Hepatocyte (in vitro differentiated cells): Measurements from ENCODE around the gene SUGCT. TPM values are rescaled to one million over a fixed set of nuclear protein-coding genes. Genes with fewer than 3 reads are reported as not detected.

ENCODE experiments used
- DNase-seq: peaks from one replicate; pipeline ENCODE4 v3.0.0-alpha.2; 2016; ENCODE audit warnings: low spot score
- H2AFZ ChIP-seq: fragments of 200-600 bp; sonication (generic); 2 replicates; pipeline ENCODE4 v1.6.0; 2016; ENCODE audit warnings: antibody characterized with exemption, mild to moderate bottlenecking
- H3K27ac ChIP-seq: fragments of 200-600 bp; sonication (generic); 2 replicates; pipeline ENCODE4 v1.5.1; 2016; ENCODE audit warnings: mild to moderate bottlenecking
- H3K27me3 ChIP-seq: fragments of 200-600 bp; sonication (generic); 2 replicates; pipeline ENCODE4 v1.6.1; 2016
- H3K36me3 ChIP-seq: fragments of 200-600 bp; sonication (generic); replicated peaks from 2 replicates; pipeline ENCODE4 v1.5.1; 2016; ENCODE audit warnings: low read depth; ENCODE audit not compliant: insufficient read depth
- H3K4me1 ChIP-seq: fragments of 200-600 bp; sonication (generic); 2 replicates; pipeline ENCODE4 v1.5.1; 2016; ENCODE audit warnings: mild to moderate bottlenecking, moderate library complexity; ENCODE audit not compliant: insufficient read depth
- H3K4me2 ChIP-seq: fragments of 200-600 bp; sonication (generic); 2 replicates; pipeline ENCODE4 v1.6.0; 2016
- H3K4me3 ChIP-seq: fragments of 200-600 bp; sonication (generic); 2 replicates; pipeline ENCODE4 v1.5.1; 2016; ENCODE audit warnings: mild to moderate bottlenecking
- H3K79me2 ChIP-seq: fragments of 200-600 bp; sonication (generic); 2 replicates; pipeline ENCODE4 v1.6.0; 2017; ENCODE audit warnings: mild to moderate bottlenecking
- H3K9me2 ChIP-seq: fragments of 200-600 bp; sonication (generic); replicated peaks from 2 replicates; pipeline ENCODE4 v1.6.0; 2017; ENCODE audit warnings: mild to moderate bottlenecking; ENCODE audit not compliant: insufficient read depth
- H3K9me3 ChIP-seq: fragments of 200-600 bp; sonication (generic); 2 replicates; pipeline ENCODE4 v1.5.1; 2016; ENCODE audit warnings: low read depth, mild to moderate bottlenecking
- H4K20me1 ChIP-seq: fragments of 200-600 bp; sonication (generic); 2 replicates; pipeline ENCODE4 v1.6.0; 2016; ENCODE audit warnings: mild to moderate bottlenecking; ENCODE audit not compliant: insufficient read depth, poor library complexity, severe bottlenecking
- CTCF ChIP-seq: fragments of 200-600 bp; sonication (generic); IDR thresholded peaks from 2 replicates; pipeline ENCODE4 v1.5.1; 2016; ENCODE audit warnings: antibody characterized with exemption, mild to moderate bottlenecking; ENCODE audit not compliant: poor library complexity
- EZH2 ChIP-seq: fragments of 200-600 bp; sonication (generic); IDR thresholded peaks from 2 replicates; pipeline ENCODE4 v1.6.1; 2016; ENCODE audit warnings: antibody characterized with exemption, mild to moderate bottlenecking, borderline replicate concordance
- EZH2phosphoT487 ChIP-seq: fragments of 200-600 bp; sonication (generic); IDR thresholded peaks from one replicate; pipeline ENCODE4 v1.6.1; 2018; ENCODE audit warnings: antibody characterized with exemption, mild to moderate bottlenecking, low read depth, moderate library complexity; ENCODE audit not compliant: unreplicated experiment, severe bottlenecking
- WGBS: methylation state at CpG from one replicate; pipeline ENCODE4 v1.1.6; 2016; ENCODE audit warnings: low lambda C conversion rate; ENCODE audit errors: missing lambda C conversion rate; 5-methylcytosine and 5-hydroxymethylcytosine counted together
- polyA plus RNA-seq: library from polyadenylated mRNA; unstranded; fragments of >200 nt; fragmentation: Nextera tagmentation; extraction: Ambion mirVana; gene quantifications from 2 replicates; pipeline ENCODE4 v1.2.1, GENCODE V29; 2016
- total RNA-seq: library from RNA; depleted of rRNA; stranded (reverse); fragments of >200 nt; gene quantifications from 2 replicates; pipeline ENCODE4 v1.2.3, GENCODE V29; 2014

The SUGCT gene
- total and polyA plus RNA-seq, 2 experiments from 2014 or later, result 5.1 to 12.0 TPM

- H3K36me3 ChIP-seq, result no peaks in the 10 kb centered on the region
- TF ChIP-seq EZH2phosphoT487 (no peak), EZH2 (no peak), CTCF (no peak)
- no peak overlapping the region for H3K4me3 ChIP-seq
- H3K27ac ChIP-seq, result no peak overlapping the region
- H3K9me2 ChIP-seq, result no peaks in the 10 kb centered on the region
- H3K27me3 ChIP-seq, result no peaks in the 10 kb centered on the region
- H3K9me3 ChIP-seq, result peaks cover 8% of the 10 kb centered on the region
- no peaks in the 10 kb centered on the region for H3K79me2 ChIP-seq
- H3K4me2 ChIP-seq, result no peak overlapping the region
- no peaks in the 10 kb centered on the region for H4K20me1 ChIP-seq
- no peak overlapping the region for H2AFZ ChIP-seq
- no peak for DNase-seq
- H3K4me1 ChIP-seq, result no peaks in the 10 kb centered on the region
These were observed 707.8 kb downstream of the SUGCT start for GRCh38 chr7:40842641-40843040.

GRCh38 chr7:40843338-40843985 is 708.7 kb downstream of the SUGCT start:
- 87% methylated on average over 8 of the region's 8 CpGs for WGBS
- no peaks in the 10 kb centered on the region for H3K36me3 ChIP-seq
- no peak overlapping the region for H3K27ac ChIP-seq
- H3K4me1 ChIP-seq, result no peaks in the 10 kb centered on the region
- H3K4me3 ChIP-seq, result no peak overlapping the region
- H3K4me2 ChIP-seq, result no peak overlapping the region
- no peaks in the 10 kb centered on the region for H4K20me1 ChIP-seq
- H3K79me2 ChIP-seq, result no peaks in the 10 kb centered on the region
- no peaks in the 10 kb centered on the region for H3K9me2 ChIP-seq
- no peak for DNase-seq
- no peaks in the 10 kb centered on the region for H3K27me3 ChIP-seq
- peaks cover 8% of the 10 kb centered on the region for H3K9me3 ChIP-seq
- H2AFZ ChIP-seq, result no peak overlapping the region
- TF ChIP-seq EZH2 (no peak), CTCF (no peak), EZH2phosphoT487 (no peak)

- no peaks in the 10 kb centered on the region for H3K36me3 ChIP-seq
- TF ChIP-seq CTCF (no peak), EZH2phosphoT487 (no peak), EZH2 (no peak)
- 67% methylated on average over 6 of the region's 6 CpGs for WGBS
These were observed 711.1 kb downstream of the SUGCT start for GRCh38 chr7:40845943-40846342.

GRCh38 chr7:40847921-40848320 is 713.1 kb downstream of the SUGCT start:
- Histone ChIP-seq H3K36me3 (no peaks in the 10 kb centered on the region), H3K9me2 (no peaks in the 10 kb centered on the region), H3K4me3 (no peak overlapping the region), H3K4me2 (no peak overlapping the region), H3K27me3 (no peaks in the 10 kb centered on the region), H3K79me2 (no peaks in the 10 kb centered on the region), H3K9me3 (no peaks in the 10 kb centered on the region), H3K27ac (no peak overlapping the region), H2AFZ (no peak overlapping the region), H4K20me1 (no peaks in the 10 kb centered on the region), H3K4me1 (no peaks in the 10 kb centered on the region)
- no peak for DNase-seq
- WGBS, result 50% methylated on average over 2 of the region's 2 CpGs
- TF ChIP-seq EZH2phosphoT487, result no peak
- no peak for TF ChIP-seq EZH2
- TF ChIP-seq CTCF, result no peak

More at GRCh38 chr7:40845943-40846342, 711.1 kb downstream of the SUGCT start:
- no peak for DNase-seq
- no peaks in the 10 kb centered on the region for H3K9me2 ChIP-seq
- no peaks in the 10 kb centered on the region for H3K4me1 ChIP-seq
- no peaks in the 10 kb centered on the region for H3K27me3 ChIP-seq
- H3K79me2 ChIP-seq, result no peaks in the 10 kb centered on the region
- H4K20me1 ChIP-seq, result no peaks in the 10 kb centered on the region
- H2AFZ ChIP-seq, result no peak overlapping the region
- H3K4me2 ChIP-seq, result no peak overlapping the region
- H3K9me3 ChIP-seq, result no peaks in the 10 kb centered on the region
- H3K4me3 ChIP-seq, result no peak overlapping the region
- H3K27ac ChIP-seq, result no peak overlapping the region
